Ovary (tissue), 1 donor: Measurements from ENCODE around the gene BBS5.

ENCODE experiments used
- EP300 ChIP-seq: sonication (generic); formaldehyde crosslinking; IDR thresholded peaks from one replicate; pipeline ENCODE4 v1.6.1; 2017; ENCODE audit warnings: antibody characterized with exemption
- POLR2A ChIP-seq: fragments of 450-650 bp; IDR thresholded peaks from one replicate; pipeline ENCODE4 v1.6.1; 2017; ENCODE audit warnings: antibody characterized with exemption, mild to moderate bottlenecking, moderate library complexity

- TF ChIP-seq POLR2A, result no peak
- no peak for TF ChIP-seq EP300
These were observed 41.6 kb downstream of the BBS5 start for GRCh38 chr2:169520896-169521295.
